Prostate gland (tissue), 2 donors: ENCODE data around the gene TEN1.

Experiments
- CTCF ChIP-seq, 4 experiments: fragments of 200-600 bp in 2 of 4; fragments of 450-650 bp in 2 of 4; sonication (generic) in 2 of 4; IDR thresholded peaks; 1 replicate in 3 of 4; 2 replicates in 1 of 4; pipeline ENCODE4 v1.5.1; 2016 to 2019; ENCODE audit warnings: antibody characterized with exemption in 4 of 4, mild to moderate bottlenecking in 2 of 4, moderate library complexity in 2 of 4
- POLR2A ChIP-seq: fragments of 450-650 bp; IDR thresholded peaks from one replicate; pipeline ENCODE4 v1.6.1; 2016; ENCODE audit warnings: antibody characterized with exemption, mild to moderate bottlenecking
- POLR2AphosphoS5 ChIP-seq: sonication (generic); formaldehyde crosslinking; IDR thresholded peaks from one replicate; pipeline ENCODE4 v1.6.1; 2017; ENCODE audit warnings: antibody characterized with exemption

GRCh38 chr17:75978938-75979704 lies at the start of gene TEN1, which contains the start of gene ACOX1:
- TF ChIP-seq CTCF (IDR thresholded peaks at IDR 0.05), result peak; percentile 40 to 71 (median 50)
- peak; percentile 92 for TF ChIP-seq POLR2A
- peak; percentile 89 for TF ChIP-seq POLR2AphosphoS5
